GM19328 (cell line): Measurements from ENCODE around the gene PPIL6.
"Not testable (repeated sequence)": the region's sequence is repeated elsewhere in the genome, so short reads cannot be mapped to it uniquely, and the experiment has no call there.

Experiments
- ATAC-seq: cut with Tn5 transposase; IDR thresholded peaks from one replicate; pipeline ENCODE4 v1.9.1; 2021; ENCODE audit warnings: mild to moderate bottlenecking, moderate library complexity; ENCODE audit not compliant: unreplicated experiment

PPIL6 gene

GRCh38 chr6:109467696-109468095 lies 27.3 kb upstream of the PPIL6 start:
- no peak for ATAC-seq

- no peak for ATAC-seq
Measured at GRCh38 chr6:109466212-109466923, 25.9 kb upstream of the PPIL6 start.

DNA sequence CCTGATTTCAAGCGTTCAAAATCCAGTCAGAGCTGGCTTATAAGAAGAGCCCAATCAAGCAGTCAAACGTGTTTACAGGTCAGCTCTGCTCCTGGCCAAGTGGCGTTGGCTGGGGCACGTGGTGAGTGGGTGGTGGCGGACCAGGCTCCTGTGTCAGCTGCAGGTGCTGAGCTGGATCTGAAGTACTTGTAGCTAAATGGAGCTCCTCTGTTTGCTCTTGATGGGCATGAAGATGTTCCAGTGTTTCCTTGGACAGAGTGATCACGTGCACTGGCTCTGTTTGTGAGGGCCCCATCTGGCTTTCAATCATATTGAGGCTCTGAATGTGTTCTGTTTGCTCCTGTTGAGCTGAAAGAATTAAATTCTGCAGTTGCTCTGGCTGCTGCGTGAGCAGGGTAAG lies 25.3 kb upstream of the PPIL6 start:
- ATAC-seq = no peak

- ATAC-seq = no peak
Measured at GRCh38 chr6:109461733-109462526, 21.5 kb upstream of the PPIL6 start.

- not testable (repeated sequence) for ATAC-seq
Measured at GRCh38 chr6:109461205-109461604, 20.8 kb upstream of the PPIL6 start.

- no peak for ATAC-seq
Measured at GRCh38 chr6:109460161-109460829, 19.9 kb upstream of the PPIL6 start.

DNA sequence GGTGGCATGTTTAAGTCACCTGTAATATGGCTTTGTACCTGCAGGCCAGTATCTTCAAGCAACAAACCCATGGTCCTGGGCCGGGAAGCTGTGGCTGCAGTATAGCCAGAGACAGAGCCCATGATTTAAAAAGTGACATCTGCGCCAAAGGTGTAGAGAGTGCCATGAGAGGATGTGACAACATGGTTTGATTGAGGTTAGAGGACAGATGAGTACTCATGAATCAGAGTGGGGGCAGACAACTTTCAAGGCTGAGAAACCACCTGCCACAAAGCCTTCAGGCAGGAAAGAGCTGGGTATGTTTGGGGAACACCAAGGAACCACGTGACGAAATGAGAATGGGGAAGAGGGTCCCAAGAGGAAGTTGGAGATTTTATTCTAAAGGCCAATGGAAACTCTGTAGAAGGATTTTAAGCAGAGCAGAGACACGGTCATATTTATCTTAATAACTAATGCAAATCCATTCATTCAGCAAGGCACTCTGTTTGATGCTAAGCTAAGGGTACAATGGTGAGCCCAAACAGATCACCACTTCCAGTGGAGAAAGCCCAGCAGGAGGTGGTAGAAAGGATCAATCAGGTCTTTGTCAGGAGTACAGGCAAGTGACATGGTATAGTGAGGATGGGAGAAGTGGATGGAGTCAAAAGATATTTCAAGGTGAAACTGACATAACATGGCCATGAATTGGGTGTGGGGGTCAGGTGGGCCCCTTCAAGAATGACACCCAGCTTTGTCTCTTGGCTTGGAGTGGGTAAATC lies 18.5 kb upstream of the PPIL6 start:
- ATAC-seq = no peak

DNA sequence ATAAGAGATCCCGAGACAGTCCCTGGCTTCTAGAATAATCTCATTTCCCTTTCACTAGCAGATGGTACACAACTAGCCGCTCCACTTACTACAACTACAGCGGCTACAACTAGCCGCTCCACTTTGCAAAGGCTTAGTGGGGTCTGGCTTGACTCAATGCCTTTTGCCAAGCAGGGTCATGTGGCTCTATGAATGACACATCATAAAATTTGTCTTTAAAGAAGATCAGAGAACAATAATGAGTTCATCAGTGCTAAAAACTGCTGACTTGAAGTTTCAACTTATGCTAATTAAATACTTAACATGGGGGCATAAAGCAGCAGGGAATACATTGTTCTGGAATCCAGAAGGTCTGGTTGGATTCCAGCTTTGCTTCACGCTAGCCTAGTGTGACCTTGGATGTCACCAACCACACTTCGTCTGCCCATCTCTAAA lies 17.2 kb upstream of the PPIL6 start:
- ATAC-seq = no peak

- ATAC-seq = no peak
Measured at GRCh38 chr6:109456710-109457561, 16.5 kb upstream of the PPIL6 start.

DNA sequence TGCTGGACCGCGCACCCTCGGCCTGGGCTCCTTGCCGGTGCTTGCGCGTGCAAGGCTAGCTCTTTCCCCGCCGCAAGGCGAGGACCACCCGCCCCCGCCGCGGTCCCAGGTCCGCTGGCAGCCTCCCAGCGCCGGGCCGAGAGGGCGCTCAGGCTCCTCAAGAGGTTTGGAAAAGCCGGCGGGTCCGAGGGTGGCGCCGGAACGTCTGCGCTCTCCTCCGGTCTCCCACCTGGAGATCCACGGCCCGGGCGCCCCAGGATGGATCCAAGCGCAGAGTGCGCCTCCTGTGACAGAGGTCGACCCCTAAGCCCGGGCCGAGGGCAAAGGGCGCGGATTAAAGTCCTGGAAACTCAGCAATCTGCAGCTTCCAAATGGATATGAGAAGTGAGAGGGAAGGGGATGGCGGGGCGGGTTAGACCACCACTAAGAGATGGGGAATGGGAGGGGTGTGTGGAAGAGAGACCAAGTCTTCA lies 15.7 kb upstream of the PPIL6 start:
- peak; percentile 3 for ATAC-seq

- ATAC-seq = peak; percentile 50
Measured at GRCh38 chr6:109455437-109456110, 15.1 kb upstream of the PPIL6 start, which contains the start of gene MICAL1. TSS of gene MICAL1 (minus strand) at chr6:109455772. CDS start at chr6:109454196, 1,576 bp downstream.

DNA sequence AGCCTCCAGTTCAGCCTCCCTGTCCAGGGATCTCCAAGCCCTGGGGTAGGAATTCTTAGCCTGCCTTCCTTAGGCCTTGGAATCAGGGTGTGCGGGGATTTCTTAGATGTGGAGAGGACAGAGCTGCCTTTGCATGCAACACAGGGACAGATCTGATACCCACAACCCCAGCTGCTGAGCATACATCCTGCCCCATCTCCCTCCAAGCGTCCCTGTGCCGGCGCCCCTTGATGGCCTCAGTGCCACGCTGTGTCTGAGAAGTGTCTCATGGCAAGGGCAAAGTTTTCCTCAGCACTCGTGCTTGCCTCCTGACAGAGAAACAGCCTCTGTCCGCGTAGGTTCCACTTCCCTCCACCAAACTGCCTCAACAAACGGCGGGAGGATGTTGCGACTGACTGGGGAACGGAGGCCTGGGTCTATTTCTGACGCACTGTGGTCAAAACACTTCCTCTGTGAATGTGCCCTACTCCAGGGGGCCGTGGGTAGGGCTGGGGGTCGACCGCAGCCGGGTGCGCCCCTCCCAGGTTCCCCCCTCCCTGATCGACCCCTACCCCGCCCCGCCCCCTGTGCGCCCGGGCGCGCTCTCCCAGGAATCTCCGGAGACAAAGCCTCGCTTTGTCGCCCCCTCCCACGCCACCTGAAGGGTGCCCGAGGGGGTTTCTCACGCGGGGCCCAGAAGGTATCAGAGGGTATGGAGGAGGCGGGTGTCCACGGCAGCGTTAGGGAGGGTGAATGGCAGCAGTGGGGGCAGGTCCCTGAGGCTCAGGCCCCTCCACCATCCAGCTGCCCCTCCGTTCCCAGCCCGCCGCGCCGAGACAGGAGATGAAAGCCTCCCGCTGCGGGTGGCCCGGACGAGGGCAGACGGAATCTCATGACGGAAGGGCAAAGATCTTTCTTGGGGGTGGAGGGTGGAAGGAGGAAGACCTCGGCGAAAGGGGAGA lies 14.3 kb upstream of the PPIL6 start:
- ATAC-seq = peak; percentile 36

DNA sequence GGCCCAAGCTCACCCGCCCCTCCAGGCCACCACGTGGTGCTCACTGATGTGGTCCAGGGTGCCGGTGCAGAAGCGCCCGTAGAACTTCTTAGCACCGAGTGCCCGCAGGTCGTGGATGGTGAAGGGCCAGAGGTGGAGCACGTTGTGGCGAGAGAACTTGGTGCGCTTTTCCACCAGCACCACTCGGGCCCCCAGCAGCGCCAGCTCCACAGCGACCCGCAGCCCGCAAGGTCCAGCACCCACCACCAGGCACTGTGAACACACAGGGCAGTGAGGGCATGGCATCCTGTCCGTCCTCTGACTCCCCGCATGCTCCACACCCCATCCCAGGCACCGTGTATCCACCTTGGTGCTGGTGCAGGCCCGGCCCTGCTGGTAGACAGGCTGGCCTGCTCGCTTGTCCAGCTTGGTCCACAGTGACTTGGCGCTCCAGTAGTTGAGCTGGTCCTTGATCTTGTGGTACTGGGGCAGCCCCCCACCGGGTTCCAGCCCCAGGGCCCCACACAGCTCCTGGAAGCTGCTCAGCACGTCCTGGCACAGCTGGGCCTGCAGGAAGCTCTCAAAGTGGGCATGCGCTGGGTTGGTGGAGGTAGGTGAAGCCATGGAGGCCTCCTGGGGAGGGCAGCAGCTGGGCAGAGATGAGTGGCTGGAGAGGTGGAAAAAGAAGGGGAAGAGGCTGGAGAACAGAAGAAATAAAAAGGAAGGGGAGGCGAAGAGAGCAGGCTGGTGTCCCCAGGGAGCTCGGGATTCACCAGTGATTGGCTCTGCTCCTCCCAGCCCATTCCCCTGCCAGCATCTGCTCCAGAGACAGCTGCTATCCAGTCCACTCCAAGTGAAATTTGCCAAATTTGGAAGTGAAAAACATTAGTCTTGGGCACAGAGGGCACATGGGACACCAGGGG lies 13.4 kb upstream of the PPIL6 start:
- no peak for ATAC-seq

DNA sequence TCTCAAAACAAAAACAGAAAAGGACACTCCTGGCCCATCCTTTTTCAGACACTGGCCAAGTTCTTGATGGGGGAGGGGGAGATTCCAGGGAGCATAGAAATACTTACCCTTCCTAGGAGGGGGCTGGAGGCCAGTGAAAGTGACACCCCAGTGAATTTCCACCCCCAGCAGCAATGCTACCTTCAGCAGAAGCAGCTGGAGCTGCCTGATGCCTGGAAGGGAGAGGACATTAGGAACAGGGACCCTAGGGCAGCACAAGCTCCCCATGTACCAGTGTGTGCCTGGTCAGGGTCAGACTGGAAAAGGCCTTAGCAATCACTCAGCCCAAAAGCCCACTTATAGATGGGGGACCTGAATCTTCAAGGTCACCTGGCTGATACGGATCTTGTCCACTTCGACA lies 12.7 kb upstream of the PPIL6 start:
- ATAC-seq = no peak

GRCh38 chr6:109452181-109452580 lies 11.8 kb upstream of the PPIL6 start:
- ATAC-seq = no peak

DNA sequence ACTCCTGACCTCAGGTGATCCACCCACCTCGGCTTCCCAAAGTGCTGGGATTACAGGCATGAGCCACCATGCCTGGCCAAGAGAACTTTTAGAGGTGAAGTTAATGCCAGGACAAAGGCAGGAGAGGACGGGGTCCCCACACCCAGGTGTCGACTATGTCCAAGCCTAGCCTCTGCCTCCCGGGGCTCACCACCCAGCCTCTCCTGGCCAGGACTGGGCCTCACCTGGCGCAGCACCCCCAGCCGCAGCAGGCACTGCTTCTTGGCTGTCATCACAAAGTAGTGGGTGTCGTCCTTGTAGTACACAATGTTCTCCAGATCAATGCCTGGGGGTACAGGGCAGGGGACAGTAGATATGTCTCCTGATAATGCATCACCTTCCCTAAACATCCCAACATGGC lies 10.9 kb upstream of the PPIL6 start:
- no peak for ATAC-seq

DNA sequence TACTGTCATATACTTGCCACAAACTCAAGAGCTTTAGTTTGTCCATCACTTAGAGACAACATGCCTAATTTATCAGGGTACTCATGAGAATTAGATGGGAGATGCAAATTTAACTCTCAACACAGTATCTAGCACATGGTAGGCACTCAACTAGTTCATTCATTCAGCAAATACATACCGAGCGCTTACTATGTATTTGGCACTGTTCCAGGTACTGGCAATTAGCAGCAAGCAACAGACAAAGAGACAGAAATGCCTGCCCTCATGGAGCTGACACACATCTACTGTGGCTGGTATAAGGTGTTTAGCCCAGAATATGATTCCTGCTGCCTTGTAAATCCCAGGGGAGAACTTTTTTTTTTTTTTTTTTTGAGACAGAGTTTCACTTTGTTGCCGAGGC lies 10.4 kb upstream of the PPIL6 start:
- ATAC-seq = no peak
